Natural killer cell (primary cell): ENCODE results near the gene ADAP1. TPM values are rescaled to one million over a fixed set of nuclear protein-coding genes. Genes with fewer than 3 reads are reported as not detected.

Experiments
- ATAC-seq, 3 donors: fragments of 150-1000 bp in 2 of 3; fragments of 200-7000 bp in 1 of 3; cut with Tn5 transposase; 1 replicate in 1 of 3; 2 replicates in 2 of 3; pipeline ENCODE4 v1.10.0; 2021; ENCODE audit warnings: mild to moderate bottlenecking in 2 of 3, moderate library complexity in 2 of 3
- DNase-seq, 2 donors: peaks; one replicate each; pipeline versions ENCODE4 v3.0.0 to v3.0.0-alpha.2; 2013 to 2021; ENCODE audit warnings: mixed read lengths in 1 of 2
- H3K27ac ChIP-seq: one replicate; pipeline ENCODE4 v1.5.1; 2013; ENCODE audit warnings: mild to moderate bottlenecking, low read length
- H3K27me3 ChIP-seq: one replicate; pipeline ENCODE4 v1.6.1; 2013; ENCODE audit warnings: low read length; ENCODE audit not compliant: control insufficient read depth, insufficient read depth
- H3K36me3 ChIP-seq: one replicate; pipeline ENCODE4 v1.6.1; 2013; ENCODE audit warnings: low read length; ENCODE audit not compliant: control insufficient read depth, insufficient read depth
- H3K4me1 ChIP-seq: one replicate; pipeline ENCODE4 v1.6.1; 2013; ENCODE audit warnings: low read length; ENCODE audit not compliant: control insufficient read depth, insufficient read depth
- H3K4me3 ChIP-seq: one replicate; pipeline ENCODE4 v1.5.1; 2013; ENCODE audit warnings: low read length
- H3K9me3 ChIP-seq: one replicate; pipeline ENCODE4 v1.6.1; 2013; ENCODE audit warnings: low read length; ENCODE audit not compliant: control insufficient read depth, insufficient read depth
- H3K27ac Mint-ChIP-seq, 2 donors: one replicate each; pipeline ENCODE4 v1.8.0; 2022; ENCODE audit warnings: mild to moderate bottlenecking in 2 of 2, mixed read lengths in 2 of 2, moderate library complexity in 1 of 2
- H3K27me3 Mint-ChIP-seq, 2 donors: one replicate each; pipeline ENCODE4 v1.8.0; 2022; ENCODE audit warnings: low read depth in 2 of 2, mixed read lengths in 2 of 2
- H3K36me3 Mint-ChIP-seq: one replicate; pipeline ENCODE4 v1.8.0; 2022; ENCODE audit warnings: mixed read lengths
- H3K4me1 Mint-ChIP-seq, 2 donors: one replicate each; pipeline ENCODE4 v1.8.0; 2022; ENCODE audit warnings: mixed read lengths in 2 of 2
- H3K4me3 Mint-ChIP-seq: one replicate; pipeline ENCODE4 v1.8.0; 2022; ENCODE audit warnings: mild to moderate bottlenecking, moderate library complexity, mixed read lengths
- H3K9me3 Mint-ChIP-seq, 2 donors: one replicate each; pipeline ENCODE4 v1.8.0; 2022; ENCODE audit warnings: mixed read lengths in 2 of 2
- WGBS: methylation state at CpG from one replicate; pipeline ENCODE4 v1.1.7; 2013; ENCODE audit warnings: missing lambda C conversion rate; ENCODE audit not compliant: insufficient coverage; 5-methylcytosine and 5-hydroxymethylcytosine counted together
- intact Hi-C: fragments of 100-400 bp; cut with micrococcal nuclease; formaldehyde crosslinking; loops from one replicate; pipeline ENCODE4 v1.14.2; 2022
- total RNA-seq, 4 donors: library from RNA; stranded (reverse); fragments of 120-200 nt in 1 of 4; gene quantifications; one replicate each; pipeline versions ENCODE4 v1.2.3 to v1.2.4, GENCODE V29; 2013 to 2022
- TF ChIP-seq, protein P1 (sequence below): fragments of 200-600 bp; IDR thresholded peaks from one replicate; pipeline ENCODE4 v1.8.0; 2022; ENCODE audit warnings: antibody characterized with exemption

ADAP1 gene
- total RNA-seq, 3 donors from 2014 or later (not counting 1 experiment from before 2014, with no cell fraction given): 87.2 to 117 (median 89.2) TPM

DNA sequence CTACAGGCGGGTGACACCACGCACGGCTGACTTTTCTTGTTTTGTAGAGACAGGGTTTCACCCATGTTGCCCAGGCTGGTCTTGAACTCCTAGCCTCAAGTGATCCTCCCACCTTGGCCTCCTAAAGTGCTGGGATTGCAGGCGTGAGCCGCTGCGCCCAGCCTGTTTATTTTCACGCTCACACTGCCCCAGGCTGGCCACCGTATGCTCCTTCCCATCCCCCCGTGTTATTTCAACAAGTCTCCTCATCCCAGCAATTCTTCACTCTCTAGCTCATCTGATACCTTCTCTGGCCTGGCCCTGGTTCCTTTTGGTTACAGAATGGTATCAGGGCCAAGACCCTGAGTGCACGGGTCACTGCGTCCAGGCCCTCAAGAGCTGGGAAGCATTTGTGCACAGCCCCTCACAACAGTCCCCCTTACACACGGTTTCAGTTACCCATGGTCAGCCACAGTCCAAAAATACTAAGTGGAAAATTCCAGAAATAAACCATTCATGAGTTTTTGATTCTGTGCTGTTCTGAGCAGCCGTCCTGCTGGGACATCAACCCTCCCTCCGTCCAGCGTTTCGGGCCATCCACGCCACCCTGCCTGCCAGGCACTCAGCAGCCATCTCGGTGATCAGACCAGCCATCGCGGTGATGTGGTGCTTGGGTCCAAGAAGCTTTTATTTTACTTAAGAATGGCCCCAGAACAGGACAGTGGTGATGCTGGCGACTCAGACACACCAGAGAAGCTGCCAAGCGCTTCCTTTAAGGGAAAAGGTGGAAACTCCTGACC, 12.0 kb upstream of the ADAP1 start:
- 86% methylated on average over 22 of the region's 22 CpGs for WGBS
- H3K27ac ChIP-seq: no peak overlapping the region
- Mint-ChIP-seq H3K4me3 (no peak overlapping the region), H3K36me3 (no peaks in the 10 kb centered on the region), H3K27ac (peak overlapping the region in 1 of 2 donors; percentile 77), H3K4me1 (peaks cover 18 to 34% of the 10 kb centered on the region in 2 donors), H3K9me3 (no peaks in the 10 kb centered on the region), H3K27me3 (peaks cover 0 to 6% of the 10 kb centered on the region in 2 donors)
- H3K4me1 ChIP-seq: peaks cover 34% of the 10 kb centered on the region
- TF ChIP-seq, protein P1, sequence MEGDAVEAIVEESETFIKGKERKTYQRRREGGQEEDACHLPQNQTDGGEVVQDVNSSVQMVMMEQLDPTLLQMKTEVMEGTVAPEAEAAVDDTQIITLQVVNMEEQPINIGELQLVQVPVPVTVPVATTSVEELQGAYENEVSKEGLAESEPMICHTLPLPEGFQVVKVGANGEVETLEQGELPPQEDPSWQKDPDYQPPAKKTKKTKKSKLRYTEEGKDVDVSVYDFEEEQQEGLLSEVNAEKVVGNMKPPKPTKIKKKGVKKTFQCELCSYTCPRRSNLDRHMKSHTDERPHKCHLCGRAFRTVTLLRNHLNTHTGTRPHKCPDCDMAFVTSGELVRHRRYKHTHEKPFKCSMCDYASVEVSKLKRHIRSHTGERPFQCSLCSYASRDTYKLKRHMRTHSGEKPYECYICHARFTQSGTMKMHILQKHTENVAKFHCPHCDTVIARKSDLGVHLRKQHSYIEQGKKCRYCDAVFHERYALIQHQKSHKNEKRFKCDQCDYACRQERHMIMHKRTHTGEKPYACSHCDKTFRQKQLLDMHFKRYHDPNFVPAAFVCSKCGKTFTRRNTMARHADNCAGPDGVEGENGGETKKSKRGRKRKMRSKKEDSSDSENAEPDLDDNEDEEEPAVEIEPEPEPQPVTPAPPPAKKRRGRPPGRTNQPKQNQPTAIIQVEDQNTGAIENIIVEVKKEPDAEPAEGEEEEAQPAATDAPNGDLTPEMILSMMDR: no peak
- intact Hi-C loops: no loop called here
- peaks cover 33% of the 10 kb centered on the region for H3K36me3 ChIP-seq
- no peak overlapping the region for H3K4me3 ChIP-seq
- DNase-seq (no peak), ATAC-seq (no peak)
- H3K9me3 ChIP-seq: no peaks in the 10 kb centered on the region
- peaks cover 6% of the 10 kb centered on the region for H3K27me3 ChIP-seq

DNA sequence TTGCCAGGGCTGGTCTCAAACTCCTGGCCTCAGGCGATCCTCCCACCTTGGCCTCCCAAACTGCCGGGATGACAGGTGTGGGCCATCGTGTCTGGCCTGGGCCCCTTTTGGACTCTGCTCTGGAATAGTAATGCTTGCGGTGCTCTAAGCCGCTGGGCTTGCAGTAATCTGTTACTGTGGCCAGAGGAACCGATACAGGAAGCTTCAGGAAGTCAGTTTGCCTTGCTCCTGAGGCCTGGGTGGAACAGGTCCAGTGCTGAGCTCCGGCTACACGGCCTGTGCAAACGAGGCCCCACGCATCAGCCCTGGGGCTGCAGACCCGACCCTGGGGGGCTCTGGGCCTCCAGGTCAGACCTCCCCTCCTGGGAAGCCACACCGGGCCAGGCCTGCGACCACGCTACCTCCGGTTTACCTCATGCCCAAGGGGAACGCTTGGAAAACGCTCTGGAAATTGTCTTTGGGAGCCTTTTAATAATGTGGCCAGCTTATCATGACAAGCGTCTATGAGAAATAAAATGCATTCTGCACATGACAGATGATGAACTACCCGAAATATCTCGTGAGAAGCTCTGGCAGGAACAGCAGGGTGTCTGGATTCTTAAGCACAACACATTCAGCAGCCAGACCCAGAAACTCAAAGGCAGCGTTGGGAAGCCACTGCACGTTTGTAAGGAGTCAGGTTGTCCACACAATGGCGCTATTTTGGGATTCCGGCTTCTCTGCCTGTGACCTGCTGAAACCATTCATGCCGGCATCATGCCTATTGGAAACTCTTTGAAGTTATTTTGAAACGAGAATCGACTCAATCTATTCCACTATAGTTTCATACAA, 10.1 kb upstream of the ADAP1 start:
- intact Hi-C loops: no loop called here
- no peaks in the 10 kb centered on the region for H3K9me3 ChIP-seq
- DNase-seq: no peak
- H3K27me3 ChIP-seq: peaks cover 6% of the 10 kb centered on the region
- no peak overlapping the region for H3K4me3 ChIP-seq
- peaks cover 12 to 28% of the 10 kb centered on the region in 2 donors for H3K4me1 Mint-ChIP-seq
- H3K4me3 Mint-ChIP-seq: peak overlapping the region; percentile 49
- WGBS: 37% methylated on average over 27 of the region's 27 CpGs
- no peak overlapping the region for H3K27ac ChIP-seq
- peak in 1 of 3 donors; percentile 15 for ATAC-seq
- peaks cover 34% of the 10 kb centered on the region for H3K4me1 ChIP-seq
- peaks cover 0 to 6% of the 10 kb centered on the region in 2 donors for H3K27me3 Mint-ChIP-seq
- peaks cover 28% of the 10 kb centered on the region for H3K36me3 ChIP-seq
- H3K27ac Mint-ChIP-seq: peak overlapping the region; percentile 77
- no peaks in the 10 kb centered on the region for H3K36me3 Mint-ChIP-seq
- TF ChIP-seq, protein P1: no peak
- no peaks in the 10 kb centered on the region for H3K9me3 Mint-ChIP-seq

DNA sequence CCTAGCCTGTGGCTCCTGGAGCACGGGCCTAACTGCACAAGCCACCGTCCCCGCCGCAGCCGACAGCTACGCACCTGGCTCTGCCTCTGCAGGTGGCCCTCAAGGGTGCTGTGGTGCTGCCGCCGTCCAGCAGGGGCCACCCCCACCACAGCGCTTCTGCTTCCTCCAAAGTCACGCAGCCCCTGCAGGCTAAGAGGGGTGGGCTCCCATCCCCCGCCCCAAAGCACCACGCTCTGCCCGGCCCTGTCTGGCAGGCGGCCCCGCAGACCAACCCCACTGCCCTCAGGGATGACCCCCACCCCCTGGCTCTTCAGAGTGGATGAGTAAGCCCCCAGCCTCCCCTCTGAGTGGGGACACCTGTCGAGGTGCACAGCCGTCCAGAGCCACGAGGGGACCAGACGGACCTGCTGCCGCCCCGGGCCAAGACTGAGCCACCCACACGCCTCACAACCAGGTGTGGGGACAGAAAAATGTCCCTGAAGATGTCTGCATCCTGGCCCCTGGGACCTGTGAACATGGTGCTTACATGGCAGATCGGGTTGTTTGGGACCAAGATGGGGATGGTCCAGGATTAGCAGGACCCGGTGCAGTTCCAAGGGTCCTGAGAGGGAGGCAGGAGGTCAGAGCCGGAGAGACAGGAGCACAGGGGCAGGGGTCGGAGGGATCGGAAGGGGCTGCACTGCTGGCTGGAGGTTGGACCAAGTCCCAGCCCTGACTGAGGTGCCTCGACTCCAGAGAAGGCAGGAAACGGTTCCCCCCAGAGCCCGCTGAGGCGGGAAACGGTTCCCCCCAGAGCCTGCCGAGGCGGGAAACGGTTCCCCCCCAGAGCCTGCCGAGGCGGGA, 9.0 kb upstream of the ADAP1 start:
- Mint-ChIP-seq H3K27ac (peak overlapping the region in 1 of 2 donors; percentile 31), H3K36me3 (no peaks in the 10 kb centered on the region), H3K4me3 (no peak overlapping the region), H3K4me1 (peaks cover 12 to 28% of the 10 kb centered on the region in 2 donors), H3K27me3 (peaks cover 0 to 6% of the 10 kb centered on the region in 2 donors), H3K9me3 (no peaks in the 10 kb centered on the region)
- Histone ChIP-seq H3K27me3 (peaks cover 6% of the 10 kb centered on the region), H3K4me1 (peaks cover 36% of the 10 kb centered on the region), H3K9me3 (no peaks in the 10 kb centered on the region), H3K4me3 (no peak overlapping the region), H3K36me3 (peaks cover 20% of the 10 kb centered on the region), H3K27ac (no peak overlapping the region)
- intact Hi-C loops: no loop called here
- TF ChIP-seq, protein P1: no peak
- peak in 2 of 3 donors; percentile 34 to 37 for ATAC-seq
- DNase-seq: peak in 1 of 2 donors; percentile 49
- WGBS: 21% methylated on average over 37 of the region's 37 CpGs
